ENCODE measurements around the gene PALM3. TPM values are rescaled to one million over a fixed set of nuclear protein-coding genes. Genes with fewer than 3 reads are reported as not detected.
"Not testable (repeated sequence)": the region's sequence is repeated elsewhere in the genome, so short reads cannot be mapped to it uniquely, and the experiment has no call there.

The PALM3 gene
- total RNA-seq, 2 experiments from 2014 or later = 0.25 TPM; not detected in 1

DNA sequence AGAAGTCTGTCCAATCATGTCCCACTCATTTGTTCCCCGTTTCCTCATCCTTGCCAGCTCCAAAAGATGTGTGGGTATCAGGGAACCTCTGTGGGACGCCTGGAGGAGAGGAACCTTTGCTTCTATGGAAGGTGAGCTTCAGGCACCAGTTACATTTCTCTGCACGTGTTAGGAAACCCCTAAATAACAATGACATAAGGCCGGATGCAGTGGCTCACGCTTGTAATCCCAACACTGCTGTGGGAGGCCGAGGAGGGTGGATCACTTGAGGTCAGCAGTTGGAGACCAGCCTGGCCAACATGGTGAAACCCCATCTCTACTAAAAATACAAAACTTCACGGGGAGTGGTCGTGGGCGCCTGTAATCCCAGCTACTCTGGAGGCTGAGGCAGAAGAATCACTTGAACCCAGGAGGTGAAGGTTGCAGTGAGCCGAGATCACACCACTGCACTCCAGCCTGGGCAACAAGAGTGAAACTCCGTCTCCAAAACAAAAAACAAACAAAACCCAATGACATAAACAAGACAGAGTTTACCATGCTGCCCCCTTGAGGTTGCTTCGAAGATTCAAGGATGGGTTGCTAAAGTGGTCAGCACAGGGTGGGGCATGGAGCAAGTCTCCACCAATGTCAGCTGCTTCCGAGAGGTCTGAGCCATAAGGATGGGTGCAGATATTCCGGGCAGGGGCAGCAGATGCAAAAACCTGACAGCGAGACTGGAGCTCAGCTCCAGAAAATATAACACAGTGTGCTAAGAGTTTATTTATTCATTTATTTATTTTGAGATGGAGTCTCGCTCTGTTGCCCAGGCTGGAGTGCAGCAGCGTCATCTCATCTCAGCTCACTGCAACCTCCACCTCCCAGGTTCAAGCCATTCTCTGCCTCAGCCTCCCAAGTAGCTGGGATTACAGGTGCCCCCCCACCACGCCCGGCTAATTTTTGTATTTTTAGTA is 18.9 kb downstream of the PALM3 start:
- H3K27me3 ChIP-seq (ENCODE audit: control insufficient read depth in 1 of 2, insufficient read depth in 2 of 2, low read length in 2 of 2); H3K9me3 Mint-ChIP-seq; H3K9me3 ChIP-seq (ENCODE audit: control insufficient read depth in 1 of 2, insufficient read depth in 1 of 2, low read length in 2 of 2); H3K27me3 Mint-ChIP-seq; H3K4me3 ChIP-seq (ENCODE audit: low read length); H3K4me3 Mint-ChIP-seq: not testable (repeated sequence)
- peak in 11 of 14 experiments; percentile 18 to 80 (median 29) for DNase-seq
- ChIA-PET CTCF (interaction anchor here (1.3 to 1.8 kb wide), 5 partner anchors 11 to 140 kb away, joined by 3 to 6 read pairs (median 4); partner anchors contain the start of genes ASF1B and IL27RA), POLR2A (interaction anchor here (0.7 to 1.9 kb wide), 2 partner anchors 11 to 305 kb away, joined by 3 to 8 read pairs; partner anchors contain the start of gene IL27RA)
- intact Hi-C loops (cut with DNase I, micrococcal nuclease) = loop anchor here in 1 of 2 experiments (5.0 kb wide), 1 partner anchor 36 kb away; the partner anchor contains the start of gene RFX1
- peak; percentile 62 for TF ChIP-seq CTCF (IDR thresholded peaks at IDR 0.05)
- Histone ChIP-seq H3K27ac (ENCODE audit: low read depth in 1 of 2, low read length in 2 of 2) (peak overlapping the region; percentile 40 to 68), H3K36me3 (ENCODE audit: insufficient read depth, low read length) (peaks cover 77% of the 10 kb centered on the region), H3K4me1 (ENCODE audit: insufficient read depth, low read length) (peaks cover 19% of the 10 kb centered on the region)
- H3K4me1 Mint-ChIP-seq (ENCODE audit: low read depth) = peaks cover 12% of the 10 kb centered on the region
- peak overlapping the region; percentile 85 for H3K27ac Mint-ChIP-seq
- peaks cover 80% of the 10 kb centered on the region for H3K36me3 Mint-ChIP-seq (ENCODE audit: low read depth)
- ATAC-seq (ENCODE audit: poor library complexity) = peak; percentile 76

- ATAC-seq (ENCODE audit: poor library complexity) (no peak), DNase-seq (no peak)
- ChIA-PET CTCF (interaction anchor here (1.3 kb wide), 1 partner anchor 9 kb away, joined by 3 read pairs; no protein-coding TSS in a partner anchor), POLR2A (no interaction called here)
- Mint-ChIP-seq H3K4me3 (no peak overlapping the region), H3K27me3 (no peaks in the 10 kb centered on the region), H3K27ac (no peak overlapping the region), H3K4me1 (ENCODE audit: low read depth) (peaks cover 13% of the 10 kb centered on the region), H3K36me3 (ENCODE audit: low read depth) (peaks cover 76% of the 10 kb centered on the region), H3K9me3 (no peaks in the 10 kb centered on the region)
- H3K27me3 ChIP-seq (ENCODE audit: control insufficient read depth in 1 of 2, insufficient read depth in 2 of 2, low read length in 2 of 2) = no peaks in the 10 kb centered on the region
- intact Hi-C loops (cut with DNase I, micrococcal nuclease) = no loop called here
- H3K27ac ChIP-seq (ENCODE audit: low read depth in 1 of 2, low read length in 2 of 2) = no peak overlapping the region
- H3K36me3 ChIP-seq (ENCODE audit: insufficient read depth, low read length) = peaks cover 76% of the 10 kb centered on the region
- TF ChIP-seq CTCF (IDR thresholded peaks at IDR 0.05) = no peak
- peaks cover 37% of the 10 kb centered on the region for H3K4me1 ChIP-seq (ENCODE audit: insufficient read depth, low read length)
- no peak overlapping the region for H3K4me3 ChIP-seq (ENCODE audit: low read length)
- no peaks in the 10 kb centered on the region for H3K9me3 ChIP-seq (ENCODE audit: control insufficient read depth in 1 of 2, insufficient read depth in 1 of 2, low read length in 2 of 2)
Measured at GRCh38 chr19:14039181-14039580, 22.7 kb downstream of the PALM3 start.

DNA sequence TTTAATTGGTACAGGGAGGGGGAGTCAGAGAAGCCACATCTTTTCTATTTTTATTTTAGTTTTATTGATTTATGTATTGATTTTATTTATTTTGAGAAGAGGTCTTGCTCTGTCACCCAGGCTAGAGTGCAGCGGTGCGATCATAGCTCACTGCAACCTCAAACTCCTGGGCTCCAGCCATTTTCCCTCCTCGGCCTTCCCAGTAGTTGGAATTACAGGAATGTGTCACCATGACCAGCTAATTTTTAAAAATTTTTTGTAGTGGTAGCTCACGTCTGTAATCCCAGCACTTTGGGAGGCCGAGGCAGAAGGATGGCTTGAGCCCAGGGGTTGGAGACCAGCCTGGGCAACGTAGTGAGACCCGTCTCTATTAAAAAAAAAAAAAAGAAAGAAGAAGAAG is 26.2 kb downstream of the PALM3 start:
- DNase-seq (no peak), ATAC-seq (ENCODE audit: poor library complexity) (no peak)
- Mint-ChIP-seq H3K9me3 (no peaks in the 10 kb centered on the region), H3K27ac (peak overlapping the region; percentile 62), H3K27me3 (no peaks in the 10 kb centered on the region), H3K4me1 (ENCODE audit: low read depth) (peaks cover 23% of the 10 kb centered on the region), H3K36me3 (ENCODE audit: low read depth) (peaks cover 71% of the 10 kb centered on the region), H3K4me3 (no peak overlapping the region)
- ChIA-PET CTCF (interaction anchor here (1.1 kb wide), 1 partner anchor 13 kb away, joined by 6 read pairs; no protein-coding TSS in a partner anchor), POLR2A (no interaction called here)
- peaks cover 54% of the 10 kb centered on the region for H3K4me1 ChIP-seq (ENCODE audit: insufficient read depth, low read length)
- peaks cover 55% of the 10 kb centered on the region for H3K36me3 ChIP-seq (ENCODE audit: insufficient read depth, low read length)
- intact Hi-C loops (cut with DNase I, micrococcal nuclease) = no loop called here
- H3K4me3 ChIP-seq (ENCODE audit: low read length) = no peak overlapping the region
- no peak overlapping the region for H3K27ac ChIP-seq (ENCODE audit: low read depth in 1 of 2, low read length in 2 of 2)
- H3K27me3 ChIP-seq (ENCODE audit: control insufficient read depth in 1 of 2, insufficient read depth in 2 of 2, low read length in 2 of 2) = no peaks in the 10 kb centered on the region
- H3K9me3 ChIP-seq (ENCODE audit: control insufficient read depth in 1 of 2, insufficient read depth in 1 of 2, low read length in 2 of 2) = no peaks in the 10 kb centered on the region
- no peak for TF ChIP-seq CTCF (IDR thresholded peaks at IDR 0.05)

DNA sequence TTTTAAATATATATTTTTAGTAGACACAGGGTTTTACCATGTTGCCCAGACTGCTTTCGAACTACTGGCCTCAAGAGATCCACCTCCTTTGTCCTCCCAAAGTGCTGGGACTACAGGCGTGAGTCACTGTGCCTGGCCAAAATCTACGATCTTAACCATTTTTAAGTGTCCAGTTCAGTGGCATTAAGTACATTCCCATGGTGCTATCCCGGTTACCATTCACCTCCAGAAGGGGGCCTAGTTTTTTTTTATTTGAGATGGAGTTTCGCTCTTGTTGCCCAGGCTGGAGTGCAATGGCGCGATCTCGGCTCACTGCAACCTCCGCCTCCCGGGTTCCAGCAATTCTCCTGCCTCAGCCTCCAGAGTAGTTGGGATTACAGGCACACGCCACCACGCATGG is 26.7 kb downstream of the PALM3 start:
- ATAC-seq (ENCODE audit: poor library complexity); H3K9me3 Mint-ChIP-seq; CTCF ChIA-PET; H3K27ac ChIP-seq (ENCODE audit: low read depth in 1 of 2, low read length in 2 of 2); H3K4me3 ChIP-seq (ENCODE audit: low read length); H3K4me3 Mint-ChIP-seq; H3K27me3 ChIP-seq (ENCODE audit: control insufficient read depth in 1 of 2, insufficient read depth in 2 of 2, low read length in 2 of 2); DNase-seq; intact Hi-C loops (cut with DNase I, micrococcal nuclease); H3K9me3 ChIP-seq (ENCODE audit: control insufficient read depth in 1 of 2, insufficient read depth in 1 of 2, low read length in 2 of 2); H3K27me3 Mint-ChIP-seq; POLR2A ChIA-PET: not testable (repeated sequence)
- Histone ChIP-seq H3K36me3 (ENCODE audit: insufficient read depth, low read length) (peaks cover 51% of the 10 kb centered on the region), H3K4me1 (ENCODE audit: insufficient read depth, low read length) (peaks cover 58% of the 10 kb centered on the region)
- Mint-ChIP-seq H3K27ac (peak overlapping the region; percentile 17), H3K36me3 (ENCODE audit: low read depth) (peaks cover 67% of the 10 kb centered on the region), H3K4me1 (ENCODE audit: low read depth) (peaks cover 29% of the 10 kb centered on the region)

Data from CD4-positive, alpha-beta T cell (primary cell).